Tibial artery (tissue), 4 donors: Measurements from ENCODE around the gene NOSIP.

ENCODE experiments used
- DNase-seq, 2 donors: peaks; one replicate each; pipeline ENCODE4 v3.0.0-alpha.2; 2019
- H3K27ac ChIP-seq, 2 donors: fragments of 200-600 bp; sonication (generic) in 1 of 2; 1 replicate in 1 of 2; 2 replicates in 1 of 2; pipeline ENCODE4 v1.5.1; 2018 to 2019; ENCODE audit warnings: mild to moderate bottlenecking in 1 of 2
- H3K27me3 ChIP-seq, 2 donors: fragments of 200-600 bp; sonication (generic) in 1 of 2; one replicate each; pipeline versions ENCODE4 v1.5.1 to v1.6.0; 2016 to 2019
- H3K36me3 ChIP-seq, 3 donors: fragments of 200-600 bp; sonication (generic) in 2 of 3; one replicate each; pipeline ENCODE4 v1.5.1; 2016 to 2019; ENCODE audit warnings: mild to moderate bottlenecking in 2 of 3
- H3K4me1 ChIP-seq, 4 donors: fragments of 200-600 bp; sonication (generic) in 2 of 4; 1 replicate in 3 of 4; 2 replicates in 1 of 4; pipeline ENCODE4 v1.5.1; 2016 to 2019
- H3K4me3 ChIP-seq, 2 donors: fragments of 200-600 bp; sonication (generic) in 1 of 2; 1 replicate in 1 of 2; 2 replicates in 1 of 2; pipeline ENCODE4 v1.5.1; 2018 to 2019; ENCODE audit warnings: mild to moderate bottlenecking in 2 of 2
- H3K9me3 ChIP-seq, 3 donors: fragments of 200-600 bp; sonication (generic) in 1 of 3; one replicate each; pipeline ENCODE4 v1.5.1; 2016 to 2019
- intact Hi-C: fragments of 100-400 bp; cut with DNase I; formaldehyde crosslinking; loops from one replicate; pipeline ENCODE4 v1.15.0; 2023; ENCODE audit warnings: low total_unique reads
- TF ChIP-seq, protein P1 (sequence below), 2 experiments: fragments of 200-600 bp in 1 of 2; fragments of 450-650 bp in 1 of 2; IDR thresholded peaks; one replicate each; pipeline ENCODE4 v1.5.1; 2017 to 2019; ENCODE audit warnings: antibody characterized with exemption in 2 of 2, mild to moderate bottlenecking in 1 of 2, moderate library complexity in 1 of 2

The NOSIP gene

DNA sequence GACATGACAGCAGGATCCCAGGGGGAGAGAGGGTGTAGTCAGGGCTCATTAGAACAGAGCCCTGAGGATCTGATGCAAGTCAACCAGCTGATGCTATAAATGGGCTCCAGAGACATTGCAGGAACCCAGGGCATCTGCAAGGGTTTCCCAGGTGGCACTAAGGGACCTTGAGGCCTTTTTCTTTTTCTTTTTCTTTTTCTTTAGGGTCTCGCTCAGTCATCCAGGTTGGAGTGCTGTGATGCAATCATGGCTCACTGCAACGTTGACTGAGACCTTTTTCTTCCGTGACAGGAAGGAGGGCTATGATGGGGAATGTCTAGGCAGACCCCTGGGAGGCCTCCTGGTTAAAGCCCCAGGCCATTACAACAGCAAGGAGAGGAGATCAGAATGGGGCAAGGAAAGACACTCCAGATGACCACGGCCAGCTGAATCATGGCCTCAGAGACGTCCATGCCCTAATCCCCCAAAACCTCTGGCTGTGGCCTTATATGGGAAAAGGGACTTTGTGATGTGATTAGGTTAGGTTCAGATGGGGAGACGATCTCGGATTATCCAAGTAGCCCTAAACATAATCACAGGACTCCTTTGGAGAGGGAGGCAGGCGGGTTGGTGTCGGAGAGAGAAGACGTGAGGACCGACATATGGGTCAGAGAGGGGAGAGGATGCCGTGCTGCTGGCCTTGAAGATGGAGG, 72.4 kb downstream of the NOSIP start:
- TF ChIP-seq, protein P1, sequence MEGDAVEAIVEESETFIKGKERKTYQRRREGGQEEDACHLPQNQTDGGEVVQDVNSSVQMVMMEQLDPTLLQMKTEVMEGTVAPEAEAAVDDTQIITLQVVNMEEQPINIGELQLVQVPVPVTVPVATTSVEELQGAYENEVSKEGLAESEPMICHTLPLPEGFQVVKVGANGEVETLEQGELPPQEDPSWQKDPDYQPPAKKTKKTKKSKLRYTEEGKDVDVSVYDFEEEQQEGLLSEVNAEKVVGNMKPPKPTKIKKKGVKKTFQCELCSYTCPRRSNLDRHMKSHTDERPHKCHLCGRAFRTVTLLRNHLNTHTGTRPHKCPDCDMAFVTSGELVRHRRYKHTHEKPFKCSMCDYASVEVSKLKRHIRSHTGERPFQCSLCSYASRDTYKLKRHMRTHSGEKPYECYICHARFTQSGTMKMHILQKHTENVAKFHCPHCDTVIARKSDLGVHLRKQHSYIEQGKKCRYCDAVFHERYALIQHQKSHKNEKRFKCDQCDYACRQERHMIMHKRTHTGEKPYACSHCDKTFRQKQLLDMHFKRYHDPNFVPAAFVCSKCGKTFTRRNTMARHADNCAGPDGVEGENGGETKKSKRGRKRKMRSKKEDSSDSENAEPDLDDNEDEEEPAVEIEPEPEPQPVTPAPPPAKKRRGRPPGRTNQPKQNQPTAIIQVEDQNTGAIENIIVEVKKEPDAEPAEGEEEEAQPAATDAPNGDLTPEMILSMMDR (IDR thresholded peaks at IDR 0.05), result no peak
- DNase-seq, result no peak
- Histone ChIP-seq H3K9me3 (no peaks in the 10 kb centered on the region), H3K4me1 (peaks cover 0 to 12% (median 7%) of the 10 kb centered on the region in 4 donors), H3K36me3 (no peaks in the 10 kb centered on the region), H3K4me3 (no peak overlapping the region), H3K27ac (no peak overlapping the region), H3K27me3 (no peaks in the 10 kb centered on the region)
- intact Hi-C loops, result no loop called here

DNA sequence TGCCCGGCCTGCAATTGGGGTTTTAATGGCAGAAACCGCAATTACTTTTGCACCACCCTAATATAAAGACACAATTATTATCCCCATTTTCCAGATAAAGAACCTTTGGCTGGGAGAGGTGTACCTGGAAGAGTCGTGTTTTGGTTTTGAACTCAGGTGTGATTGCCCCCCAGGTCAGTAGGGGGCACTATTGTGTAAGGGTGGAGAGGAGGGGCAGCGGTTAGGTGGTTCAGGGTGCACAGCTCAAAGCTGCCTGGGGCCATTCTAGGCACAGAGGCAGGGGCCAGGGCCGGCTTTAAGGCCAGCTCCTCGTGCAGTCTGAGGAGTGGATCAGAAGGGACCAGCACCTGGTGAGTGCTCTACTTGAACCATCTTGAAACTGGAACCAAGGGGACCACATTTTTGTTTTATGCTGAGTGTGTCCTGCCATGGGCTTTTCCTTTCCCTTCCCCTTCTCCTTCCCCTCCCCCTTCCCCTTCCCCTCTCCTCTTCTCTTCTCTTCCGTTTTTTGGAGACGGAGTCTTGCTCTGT, 73.7 kb downstream of the NOSIP start:
- no peak overlapping the region for H3K27ac ChIP-seq
- no peaks in the 10 kb centered on the region for H3K9me3 ChIP-seq
- H3K36me3 ChIP-seq, result no peaks in the 10 kb centered on the region
- no peaks in the 10 kb centered on the region for H3K27me3 ChIP-seq
- H3K4me1 ChIP-seq, result peaks cover 0 to 3% (median 2%) of the 10 kb centered on the region in 4 donors
- TF ChIP-seq, protein P1 (IDR thresholded peaks at IDR 0.05), result peak; percentile 66 to 67
- intact Hi-C loops, result no loop called here
- peak in 1 of 2 donors; percentile 54 for DNase-seq
- H3K4me3 ChIP-seq, result no peak overlapping the region
